Measurements from ENCODE around the gene ZNF444. TPM values are rescaled to one million over a fixed set of nuclear protein-coding genes. Genes with fewer than 3 reads are reported as not detected.

ZNF444 gene
- total RNA-seq, 2 experiments from 2014 or later: 22.0 to 25.3 TPM

GRCh38 chr19:56133858-56134653, 7.0 kb upstream of the ZNF444 start:
- H4K20me1 ChIP-seq (ENCODE audit: insufficient read depth, low read length): no peaks in the 10 kb centered on the region
- no peaks in the 10 kb centered on the region for H3K4me1 ChIP-seq (ENCODE audit: insufficient read depth, low read length, poor library complexity, severe bottlenecking)
- no peaks in the 10 kb centered on the region for H3K9me2 ChIP-seq (ENCODE audit: insufficient read depth, low read length)
- H3K4me2 ChIP-seq (ENCODE audit: low read length): peak overlapping the region; percentile 11; the same call in 1 of the 2 replicates
- no peak overlapping the region for H2AFZ ChIP-seq (ENCODE audit: low read length)
- H3K36me3 ChIP-seq (ENCODE audit: insufficient read depth, low read length): no peaks in the 10 kb centered on the region
- no peaks in the 10 kb centered on the region for H3K79me2 ChIP-seq (ENCODE audit: insufficient read depth, low read depth, low read length)
- H3K27ac ChIP-seq (ENCODE audit: low read depth, low read length, poor library complexity, severe bottlenecking): no peak overlapping the region
- no peak overlapping the region for H3K4me3 ChIP-seq (ENCODE audit: low read depth, low read length, poor library complexity, severe bottlenecking)
- intact Hi-C loops (cut with micrococcal nuclease; ENCODE audit: unreplicated experiment): no loop called here
- TF ChIP-seq CTCF (conservative IDR thresholded peaks at IDR 0.05; ENCODE audit: low read length) (no peak), EZH2phosphoT487 (IDR thresholded peaks at IDR 0.05; ENCODE audit: borderline replicate concordance, low read depth, low read length) (no peak)
- CTCF ChIA-PET (ENCODE audit: unreplicated experiment): no interaction called here
- POLR2A ChIA-PET: interaction anchor here (0.5 kb wide), 1 partner anchor 561 kb away, joined by 5 read pairs; no protein-coding TSS in a partner anchor
- BruUV-seq (replicated peaks): no TSS peak
- DNase-seq (ENCODE audit: low spot score): no peak
- no peaks in the 10 kb centered on the region for H3K9me3 ChIP-seq (ENCODE audit: low read length)

- intact Hi-C loops (cut with micrococcal nuclease; ENCODE audit: unreplicated experiment): no loop called here
- POLR2A ChIA-PET: interaction anchor here (0.5 kb wide), 1 partner anchor 562 kb away, joined by 5 read pairs; no protein-coding TSS in a partner anchor
- H3K4me1 ChIP-seq (ENCODE audit: insufficient read depth, low read length, poor library complexity, severe bottlenecking): no peaks in the 10 kb centered on the region
- H3K9me3 ChIP-seq (ENCODE audit: low read length): no peaks in the 10 kb centered on the region
- no TSS peak for BruUV-seq (replicated peaks)
- no peak overlapping the region for H3K27ac ChIP-seq (ENCODE audit: low read depth, low read length, poor library complexity, severe bottlenecking)
- no peaks in the 10 kb centered on the region for H3K36me3 ChIP-seq (ENCODE audit: insufficient read depth, low read length)
- no peak for TF ChIP-seq EZH2phosphoT487 (IDR thresholded peaks at IDR 0.05; ENCODE audit: borderline replicate concordance, low read depth, low read length)
- no peak for TF ChIP-seq CTCF (conservative IDR thresholded peaks at IDR 0.05; ENCODE audit: low read length)
- no peak for DNase-seq (ENCODE audit: low spot score)
- H4K20me1 ChIP-seq (ENCODE audit: insufficient read depth, low read length): no peaks in the 10 kb centered on the region
- no peak overlapping the region for H2AFZ ChIP-seq (ENCODE audit: low read length)
- H3K4me3 ChIP-seq (ENCODE audit: low read depth, low read length, poor library complexity, severe bottlenecking): no peak overlapping the region
- H3K9me2 ChIP-seq (ENCODE audit: insufficient read depth, low read length): no peaks in the 10 kb centered on the region
- no peaks in the 10 kb centered on the region for H3K79me2 ChIP-seq (ENCODE audit: insufficient read depth, low read depth, low read length)
- no peak overlapping the region for H3K4me2 ChIP-seq (ENCODE audit: low read length)
- CTCF ChIA-PET (ENCODE audit: unreplicated experiment): no interaction called here
Observed at GRCh38 chr19:56134654-56134921, 6.5 kb upstream of the ZNF444 start.

- Histone ChIP-seq H2AFZ (ENCODE audit: low read length) (no peak overlapping the region), H3K4me1 (ENCODE audit: insufficient read depth, low read length, poor library complexity, severe bottlenecking) (peaks cover 6% of the 10 kb centered on the region), H3K36me3 (ENCODE audit: insufficient read depth, low read length) (no peaks in the 10 kb centered on the region), H3K27ac (ENCODE audit: low read depth, low read length, poor library complexity, severe bottlenecking) (no peak overlapping the region), H3K9me3 (ENCODE audit: low read length) (no peaks in the 10 kb centered on the region), H3K79me2 (ENCODE audit: insufficient read depth, low read depth, low read length) (no peaks in the 10 kb centered on the region), H3K4me3 (ENCODE audit: low read depth, low read length, poor library complexity, severe bottlenecking) (no peak overlapping the region), H3K9me2 (ENCODE audit: insufficient read depth, low read length) (no peaks in the 10 kb centered on the region), H4K20me1 (ENCODE audit: insufficient read depth, low read length) (no peaks in the 10 kb centered on the region), H3K4me2 (ENCODE audit: low read length) (no peak overlapping the region)
- BruUV-seq (replicated peaks): no TSS peak
- POLR2A ChIA-PET: no interaction called here
- intact Hi-C loops (cut with micrococcal nuclease; ENCODE audit: unreplicated experiment): no loop called here
- no peak for TF ChIP-seq CTCF (conservative IDR thresholded peaks at IDR 0.05; ENCODE audit: low read length)
- no peak for TF ChIP-seq EZH2phosphoT487 (IDR thresholded peaks at IDR 0.05; ENCODE audit: borderline replicate concordance, low read depth, low read length)
- no peak for DNase-seq (ENCODE audit: low spot score)
- CTCF ChIA-PET (ENCODE audit: unreplicated experiment): no interaction called here
Observed at GRCh38 chr19:56136362-56136761, 4.7 kb upstream of the ZNF444 start.
